ENCODE measurements around the gene C9orf72. TPM values are rescaled to one million over a fixed set of nuclear protein-coding genes. Genes with fewer than 3 reads are reported as not detected.
A peak's percentile ranks its signal among the peaks of the same experiment; 100 is the strongest.

Gene C9orf72
- total RNA-seq, 2 experiments from 2014 or later = 7.7 to 9.4 TPM

- Mint-ChIP-seq H3K4me3 (no peak overlapping the region), H3K27ac (no peak overlapping the region), H3K27me3 (peaks cover 30% of the 10 kb centered on the region), H3K36me3 (peaks cover 2% of the 10 kb centered on the region), H3K9me3 (peaks cover 2% of the 10 kb centered on the region), H3K4me1 (peaks cover 1% of the 10 kb centered on the region)
- no peak for DNase-seq
Observed at GRCh38 chr9:27591672-27592071, 18.4 kb upstream of the C9orf72 start.

- H3K9me3 Mint-ChIP-seq = peaks cover 2% of the 10 kb centered on the region
Observed at GRCh38 chr9:27591093-27591492, 17.8 kb upstream of the C9orf72 start.

GRCh38 chr9:27590651-27591050 is 17.4 kb upstream of the C9orf72 start:
- Mint-ChIP-seq H3K36me3 (peaks cover 2% of the 10 kb centered on the region), H3K9me3 (peaks cover 2% of the 10 kb centered on the region), H3K4me3 (no peak overlapping the region), H3K4me1 (peaks cover 1% of the 10 kb centered on the region), H3K27me3 (peaks cover 30% of the 10 kb centered on the region), H3K27ac (no peak overlapping the region)
- DNase-seq = no peak

More at GRCh38 chr9:27591093-27591492, 17.8 kb upstream of the C9orf72 start:
- Mint-ChIP-seq H3K27ac (no peak overlapping the region), H3K4me1 (peaks cover 1% of the 10 kb centered on the region), H3K4me3 (no peak overlapping the region), H3K27me3 (peaks cover 30% of the 10 kb centered on the region), H3K36me3 (peaks cover 2% of the 10 kb centered on the region)
- DNase-seq = no peak

DNA sequence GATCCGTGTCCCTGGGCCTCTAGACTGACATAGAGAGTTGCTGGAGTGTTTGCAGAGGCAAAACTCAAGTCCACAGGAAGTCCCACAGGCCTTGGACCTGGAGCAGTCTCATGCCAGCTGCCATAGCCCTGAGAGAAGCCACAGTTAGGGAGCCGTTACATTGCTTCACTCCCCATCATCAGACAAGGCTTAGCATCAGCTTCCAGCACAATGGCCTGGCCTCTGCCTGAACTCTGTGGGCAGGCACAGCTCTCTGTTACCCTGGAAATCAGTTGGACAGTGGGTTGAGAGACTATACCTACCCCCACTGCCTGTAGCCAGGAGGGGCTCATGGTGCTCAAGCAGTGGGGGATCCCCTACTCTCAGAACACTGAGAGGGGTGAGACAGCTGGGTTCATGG is 16.2 kb upstream of the C9orf72 start:
- peaks cover 33% of the 10 kb centered on the region for H3K27me3 Mint-ChIP-seq
- H3K9me3 Mint-ChIP-seq = peaks cover 2% of the 10 kb centered on the region
- H3K36me3 Mint-ChIP-seq = peaks cover 2% of the 10 kb centered on the region
- H3K4me3 Mint-ChIP-seq = no peak overlapping the region
- no peak for DNase-seq
- peaks cover 1% of the 10 kb centered on the region for H3K4me1 Mint-ChIP-seq
- no peak overlapping the region for H3K27ac Mint-ChIP-seq

DNA sequence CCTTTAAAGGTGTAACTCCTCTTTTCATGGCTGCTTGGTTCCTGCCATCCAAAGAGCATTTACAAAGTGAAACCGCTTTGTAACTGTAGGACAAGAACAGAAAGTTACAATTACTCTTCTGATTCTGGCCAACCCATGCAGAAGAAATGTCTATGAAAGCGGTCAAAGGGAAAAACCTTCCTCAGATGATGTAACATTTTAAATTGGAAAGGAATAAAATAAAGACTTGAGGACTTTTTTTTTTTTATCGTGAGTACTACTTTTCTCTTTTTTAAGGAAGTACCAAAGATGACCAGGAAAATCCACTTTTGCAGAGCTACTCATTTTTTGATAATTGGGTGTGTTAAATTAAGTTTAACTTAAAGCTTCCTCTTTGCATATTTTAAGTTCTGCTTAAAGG is 13.0 kb upstream of the C9orf72 start:
- Mint-ChIP-seq H3K27me3 (peaks cover 28% of the 10 kb centered on the region), H3K36me3 (peaks cover 2% of the 10 kb centered on the region), H3K4me3 (no peak overlapping the region), H3K9me3 (peaks cover 2% of the 10 kb centered on the region), H3K27ac (no peak overlapping the region), H3K4me1 (peaks cover 1% of the 10 kb centered on the region)
- DNase-seq = no peak

- H3K4me1 Mint-ChIP-seq = peaks cover 1% of the 10 kb centered on the region
- no peak for DNase-seq
- H3K36me3 Mint-ChIP-seq = peaks cover 2% of the 10 kb centered on the region
- H3K27ac Mint-ChIP-seq = no peak overlapping the region
- no peaks in the 10 kb centered on the region for H3K9me3 Mint-ChIP-seq
- H3K27me3 Mint-ChIP-seq = peaks cover 26% of the 10 kb centered on the region
- H3K4me3 Mint-ChIP-seq = no peak overlapping the region
Observed at GRCh38 chr9:27584931-27585330, 11.7 kb upstream of the C9orf72 start.

GRCh38 chr9:27582794-27583193 is 9.5 kb upstream of the C9orf72 start:
- Mint-ChIP-seq H3K27me3 (peaks cover 16% of the 10 kb centered on the region), H3K27ac (no peak overlapping the region), H3K4me1 (peaks cover 1% of the 10 kb centered on the region), H3K9me3 (peaks cover 3% of the 10 kb centered on the region), H3K36me3 (peaks cover 2% of the 10 kb centered on the region), H3K4me3 (no peak overlapping the region)
- no peak for DNase-seq

DNA sequence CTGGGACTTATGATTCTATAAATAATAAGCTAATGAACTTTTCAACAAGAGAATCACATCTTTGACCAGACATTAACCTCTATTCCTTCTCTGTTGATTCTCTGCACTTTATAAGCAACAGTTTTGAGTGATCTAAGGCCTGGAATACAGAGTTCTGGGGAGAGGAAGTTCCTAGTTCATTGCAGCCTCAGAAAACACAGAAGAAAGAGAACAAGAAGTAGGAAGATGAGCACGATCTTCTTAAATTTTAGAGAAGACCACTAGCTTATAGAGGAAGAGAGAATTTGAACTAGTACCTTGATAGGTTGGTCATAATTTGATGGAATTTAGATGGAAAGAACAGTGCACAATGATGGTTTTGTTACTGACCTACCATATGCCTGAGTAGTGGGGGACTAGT is 8.5 kb upstream of the C9orf72 start:
- Mint-ChIP-seq H3K4me1 (peaks cover 1% of the 10 kb centered on the region), H3K27ac (no peak overlapping the region), H3K4me3 (no peak overlapping the region), H3K27me3 (peaks cover 9% of the 10 kb centered on the region), H3K9me3 (peaks cover 3% of the 10 kb centered on the region), H3K36me3 (peaks cover 2% of the 10 kb centered on the region)
- DNase-seq = no peak

GRCh38 chr9:27573634-27574590 is 631 bp upstream of the C9orf72 start:
- peaks cover 23% of the 10 kb centered on the region for H3K4me1 Mint-ChIP-seq
- no peaks in the 10 kb centered on the region for H3K27me3 Mint-ChIP-seq
- peaks cover 3% of the 10 kb centered on the region for H3K9me3 Mint-ChIP-seq
- peak overlapping the region; percentile 93 for H3K4me3 Mint-ChIP-seq
- H3K36me3 Mint-ChIP-seq = peaks cover 2% of the 10 kb centered on the region
- H3K27ac Mint-ChIP-seq = peak overlapping the region; percentile 100
- peak; percentile 92 for DNase-seq

- Mint-ChIP-seq H3K4me3 (peak overlapping the region; percentile 85), H3K4me1 (peaks cover 23% of the 10 kb centered on the region), H3K27me3 (no peaks in the 10 kb centered on the region), H3K9me3 (no peaks in the 10 kb centered on the region), H3K36me3 (peaks cover 1% of the 10 kb centered on the region), H3K27ac (peak overlapping the region; percentile 98)
- peak; percentile 51 for DNase-seq
Observed at GRCh38 chr9:27572566-27572917, 739 bp downstream of the C9orf72 start.

- peak overlapping the region; percentile 85 for H3K4me3 Mint-ChIP-seq
- H3K27me3 Mint-ChIP-seq = no peaks in the 10 kb centered on the region
Observed at GRCh38 chr9:27572061-27572460, 1.2 kb downstream of the C9orf72 start.

GRCh38 chr9:27571011-27571410 is 2.3 kb downstream of the C9orf72 start:
- Mint-ChIP-seq H3K27ac (no peak overlapping the region), H3K9me3 (no peaks in the 10 kb centered on the region), H3K36me3 (peaks cover 10% of the 10 kb centered on the region), H3K4me1 (peaks cover 28% of the 10 kb centered on the region), H3K4me3 (no peak overlapping the region), H3K27me3 (no peaks in the 10 kb centered on the region)
- no peak for DNase-seq

More at GRCh38 chr9:27572061-27572460, 1.2 kb downstream of the C9orf72 start:
- H3K27ac Mint-ChIP-seq = peak overlapping the region; percentile 98
- H3K36me3 Mint-ChIP-seq = peaks cover 2% of the 10 kb centered on the region
- H3K4me1 Mint-ChIP-seq = peaks cover 23% of the 10 kb centered on the region
- DNase-seq = no peak
- no peaks in the 10 kb centered on the region for H3K9me3 Mint-ChIP-seq

DNA sequence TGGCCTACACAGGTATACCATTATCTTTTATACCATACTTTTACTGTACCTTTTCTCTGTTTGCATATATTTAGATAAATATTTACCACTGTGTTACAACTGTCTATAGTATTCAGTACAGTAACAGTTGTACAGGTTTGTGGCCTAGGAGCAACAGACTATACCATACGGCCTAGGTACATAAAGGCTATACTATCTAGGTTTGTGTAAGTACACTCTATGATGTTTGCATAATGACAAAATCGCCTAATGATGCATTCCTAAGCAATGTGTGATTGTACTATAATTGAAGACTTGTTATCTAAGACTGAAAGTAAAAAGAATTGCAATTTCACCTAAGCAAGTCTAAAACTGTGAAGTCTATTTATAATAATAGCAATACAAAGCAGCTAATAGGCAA is 3.9 kb downstream of the C9orf72 start:
- DNase-seq = no peak
- H3K36me3 Mint-ChIP-seq = peaks cover 16% of the 10 kb centered on the region
- H3K4me3 Mint-ChIP-seq = no peak overlapping the region
- H3K9me3 Mint-ChIP-seq = no peaks in the 10 kb centered on the region
- H3K27me3 Mint-ChIP-seq = no peaks in the 10 kb centered on the region
- no peak overlapping the region for H3K27ac Mint-ChIP-seq
- H3K4me1 Mint-ChIP-seq = peaks cover 38% of the 10 kb centered on the region

- no peak overlapping the region for H3K27ac Mint-ChIP-seq
- H3K9me3 Mint-ChIP-seq = no peaks in the 10 kb centered on the region
- no peak overlapping the region for H3K4me3 Mint-ChIP-seq
- DNase-seq = no peak
- peaks cover 27% of the 10 kb centered on the region for H3K4me1 Mint-ChIP-seq
- no peaks in the 10 kb centered on the region for H3K27me3 Mint-ChIP-seq
- peaks cover 21% of the 10 kb centered on the region for H3K36me3 Mint-ChIP-seq
Observed at GRCh38 chr9:27566118-27566517, 7.2 kb downstream of the C9orf72 start.

- Mint-ChIP-seq H3K9me3 (no peaks in the 10 kb centered on the region), H3K4me1 (peaks cover 23% of the 10 kb centered on the region), H3K4me3 (no peak overlapping the region), H3K27ac (peak overlapping the region; percentile 63), H3K36me3 (peaks cover 21% of the 10 kb centered on the region), H3K27me3 (no peaks in the 10 kb centered on the region)
- no peak for DNase-seq
Observed at GRCh38 chr9:27565696-27566095, 7.6 kb downstream of the C9orf72 start.

- no peaks in the 10 kb centered on the region for H3K27me3 Mint-ChIP-seq
- no peak overlapping the region for H3K4me3 Mint-ChIP-seq
- no peaks in the 10 kb centered on the region for H3K9me3 Mint-ChIP-seq
- DNase-seq = no peak
- peaks cover 21% of the 10 kb centered on the region for H3K36me3 Mint-ChIP-seq
- H3K27ac Mint-ChIP-seq = peak overlapping the region; percentile 42
- peaks cover 22% of the 10 kb centered on the region for H3K4me1 Mint-ChIP-seq
Observed at GRCh38 chr9:27564670-27565069, 8.6 kb downstream of the C9orf72 start.

All from activated naive CD8-positive, alpha-beta T cell treated with anti-CD3 and anti-CD28 coated beads for 36 hours (primary cell).